Measurements from ENCODE around the gene JAM3. TPM values are rescaled to one million over a fixed set of nuclear protein-coding genes. Genes with fewer than 3 reads are reported as not detected.

Gene JAM3
- total and polyA plus RNA-seq, 2 of the 13 experiments (the other 11 are each of a cell fraction or from before 2014, with no cell fraction given), result 0.98 to 2.8 TPM

GRCh38 chr11:134140961-134141490 lies 72.2 kb downstream of the JAM3 start:
- TF ChIP-seq KAT7 (CRISPR knock-in tag; IDR thresholded peaks at IDR 0.05; ENCODE audit: borderline replicate concordance) (no peak), NFIC (IDR thresholded peaks at IDR 0.05; ENCODE audit: low read length) (no peak), KMT2A (CRISPR knock-in tag; IDR thresholded peaks at IDR 0.05) (no peak), ZBTB8A (CRISPR knock-in tag; IDR thresholded peaks at IDR 0.05; ENCODE audit: borderline replicate concordance, low read depth) (no peak), ZXDC (CRISPR knock-in tag; IDR thresholded peaks at IDR 0.05) (no peak), ZNF44 (CRISPR knock-in tag; IDR thresholded peaks at IDR 0.05) (no peak), ZNF274 (CRISPR knock-in tag; IDR thresholded peaks at IDR 0.05) (no peak), NONO (IDR thresholded peaks at IDR 0.05) (no peak), NONO (CRISPR knock-in tag; conservative IDR thresholded peaks at IDR 0.05) (no peak), CENPX (CRISPR knock-in tag; IDR thresholded peaks at IDR 0.05) (no peak), TRAFD1 (CRISPR knock-in tag; IDR thresholded peaks at IDR 0.05; ENCODE audit: borderline replicate concordance) (no peak), SMAD9 (CRISPR knock-in tag; IDR thresholded peaks at IDR 0.05) (no peak), NFIB (CRISPR knock-in tag; IDR thresholded peaks at IDR 0.05; ENCODE audit: borderline replicate concordance) (no peak), GPN1 (CRISPR knock-in tag; IDR thresholded peaks at IDR 0.05; ENCODE audit: borderline replicate concordance) (no peak), TFAP4 (IDR thresholded peaks at IDR 0.05; ENCODE audit: borderline replicate concordance, low read depth) (no peak)
- Histone ChIP-seq H3K79me2 (ENCODE audit: insufficient read depth, low read length) (no peaks in the 10 kb centered on the region), H3K4me1 (ENCODE audit: insufficient read depth, low read length) (no peaks in the 10 kb centered on the region), H3K4me2 (ENCODE audit: low read depth, low read length) (no peak overlapping the region), H3K9ac (ENCODE audit: insufficient read depth, low read depth, low read length) (no peak overlapping the region), H3K27me3 (ENCODE audit: control insufficient read depth in 1 of 2, insufficient read depth in 2 of 2, low read length in 2 of 2) (no peaks in the 10 kb centered on the region), H3K27ac (ENCODE audit: extremely low read length, insufficient read depth, low read length) (no peak overlapping the region), H2AFZ (ENCODE audit: low read length) (no peak overlapping the region), H4K20me1 (ENCODE audit: insufficient read depth, low read length) (no peaks in the 10 kb centered on the region), H3K36me3 (replicated peaks in 1 of 2; ENCODE audit: control insufficient read depth in 1 of 2, insufficient read depth in 2 of 2, low read length in 2 of 2) (no peaks in the 10 kb centered on the region), H3K4me3 (replicated peaks in 1 of 3; ENCODE audit: insufficient read depth in 1 of 3, low read depth in 2 of 3, low read length in 3 of 3) (no peak overlapping the region), H3K9me3 (ENCODE audit: low read length) (no peaks in the 10 kb centered on the region)
- CTCF ChIA-PET (ENCODE audit: low intra/inter-chr PET ratio, low total read pairs), result interaction anchor here (1.9 to 2.0 kb wide), 2 partner anchors 90 to 213 kb away, joined by 8 to 22 read pairs; no protein-coding TSS in a partner anchor
- ATAC-seq (no peak), DNase-seq (ENCODE audit: low spot score) (no peak), FAIRE-seq (no peak)
- intact Hi-C loops (cut with micrococcal nuclease; ENCODE audit: unreplicated experiment) (loop anchor here (1.0 kb wide), 1 partner anchor 211 kb away; no protein-coding TSS in a partner anchor), in situ Hi-C loops (cut with HindIII; ENCODE audit: extremely low pct_ligation_motif_present, low pct_unique_long_range_greater_than_20kb) (loop anchor here (5.0 kb wide), 1 partner anchor 94 kb away; no protein-coding TSS in a partner anchor)
- POLR2A ChIA-PET, result no interaction called here
- 70% methylated on average over 7 of the region's 7 CpGs for WGBS (ENCODE audit: low lambda C conversion rate)
- no TSS peak for BruUV-seq (replicated peaks)
